Right kidney (tissue), 1 donor: ENCODE measurements around the gene CDC20.

Source experiments
- DNase-seq: peaks from one replicate; pipeline ENCODE4 v3.0.0-alpha.2; 2016

Gene CDC20

GRCh38 chr1:43327549-43328292, 31.1 kb upstream of the CDC20 start:
- no peak for DNase-seq

GRCh38 chr1:43329995-43330751, 28.6 kb upstream of the CDC20 start:
- no peak for DNase-seq

GRCh38 chr1:43331688-43332087, 27.1 kb upstream of the CDC20 start:
- no peak for DNase-seq

GRCh38 chr1:43334453-43335205, 24.2 kb upstream of the CDC20 start:
- DNase-seq = no peak

GRCh38 chr1:43337588-43337987, 21.2 kb upstream of the CDC20 start, which contains the start of gene MPL:
MPL (plus strand) TSS chr1:43337818; CDS start chr1:43337849, 31 bp downstream.
- DNase-seq = no peak

GRCh38 chr1:43338001-43338400, 20.8 kb upstream of the CDC20 start:
- DNase-seq = no peak

- no peak for DNase-seq
These were observed 19.1 kb upstream of the CDC20 start for GRCh38 chr1:43339584-43340232.

- DNase-seq = no peak
These were observed 18.2 kb upstream of the CDC20 start for GRCh38 chr1:43340559-43340958.

- no peak for DNase-seq
These were observed 14.4 kb upstream of the CDC20 start for GRCh38 chr1:43344267-43344850.

GRCh38 chr1:43345120-43345519, 13.7 kb upstream of the CDC20 start:
- DNase-seq = no peak

- no peak for DNase-seq
These were observed 12.1 kb upstream of the CDC20 start for GRCh38 chr1:43346636-43347035.

GRCh38 chr1:43348343-43348808, 10.4 kb upstream of the CDC20 start:
- no peak for DNase-seq

GRCh38 chr1:43348809-43349593, 9.8 kb upstream of the CDC20 start:
- peak; percentile 88 for DNase-seq

GRCh38 chr1:43349594-43350306, 9.0 kb upstream of the CDC20 start:
- no peak for DNase-seq

GRCh38 chr1:43350976-43351375, 7.8 kb upstream of the CDC20 start:
- no peak for DNase-seq

- no peak for DNase-seq
These were observed 7.1 kb upstream of the CDC20 start for GRCh38 chr1:43351421-43352350.

GRCh38 chr1:43352351-43352705, 6.5 kb upstream of the CDC20 start:
- DNase-seq = no peak

- no peak for DNase-seq
These were observed 5.9 kb upstream of the CDC20 start for GRCh38 chr1:43352881-43353280.

GRCh38 chr1:43354471-43354870, 4.3 kb upstream of the CDC20 start:
- no peak for DNase-seq
